ENCODE measurements around the gene PSG7.
"Not testable (repeated sequence)": the region's sequence is repeated elsewhere in the genome, so short reads cannot be mapped to it uniquely, and the experiment has no call there.

The PSG7 gene

DNA sequence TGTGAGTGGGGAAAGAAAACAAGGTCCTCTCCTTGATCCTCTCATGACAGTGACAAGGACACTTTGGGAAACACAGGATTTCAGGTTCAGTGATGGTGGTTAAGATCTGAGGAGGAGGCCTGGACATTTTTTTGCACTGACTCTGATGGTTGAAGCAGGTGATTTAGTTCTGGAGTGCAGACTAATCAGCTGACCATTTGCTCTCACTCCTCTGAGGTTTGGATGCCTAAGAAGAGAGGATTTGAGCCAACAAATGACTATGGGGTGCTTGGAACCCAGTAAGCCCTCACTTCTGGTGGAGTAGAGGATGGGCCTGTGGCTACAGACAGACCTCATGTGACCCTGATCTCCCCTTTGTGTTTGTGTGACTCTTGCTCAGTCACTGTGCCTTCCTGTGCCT lies 60.4 kb downstream of the PSG7 start:
- H3K4me3 ChIP-seq (ENCODE audit: low read length); H3K27me3 ChIP-seq (ENCODE audit: control insufficient read depth, insufficient read depth, low read length); H3K36me3 ChIP-seq (ENCODE audit: control insufficient read depth, insufficient read depth, low read length); H3K9ac ChIP-seq (ENCODE audit: low read length); H3K9me3 ChIP-seq (ENCODE audit: control insufficient read depth, low read length); H3K4me1 ChIP-seq (ENCODE audit: control insufficient read depth, insufficient read depth, low read length): not testable (repeated sequence)

DNA sequence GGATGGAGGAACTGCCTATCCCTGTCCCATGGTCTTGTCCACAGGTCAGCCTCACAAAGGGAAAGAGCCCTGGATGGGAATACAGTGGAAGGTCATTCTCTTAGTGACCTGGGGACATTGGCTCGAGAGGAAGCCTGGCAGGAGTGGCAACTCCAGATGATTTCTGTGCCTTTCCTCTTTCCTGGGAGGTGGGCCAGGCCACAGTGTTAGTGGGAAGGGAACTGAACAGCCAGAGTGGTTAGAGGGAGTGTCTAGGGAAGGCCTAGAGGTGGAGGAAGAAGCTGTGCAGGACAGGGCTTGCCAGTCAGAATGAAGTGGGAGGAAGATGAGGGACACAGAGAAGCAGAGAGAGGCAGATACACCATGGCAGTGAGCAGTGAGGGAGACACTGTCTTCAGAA lies 61.1 kb downstream of the PSG7 start:
- H3K9me3 ChIP-seq (ENCODE audit: control insufficient read depth, low read length); H3K36me3 ChIP-seq (ENCODE audit: control insufficient read depth, insufficient read depth, low read length); H3K9ac ChIP-seq (ENCODE audit: low read length); H3K4me3 ChIP-seq (ENCODE audit: low read length); H3K27me3 ChIP-seq (ENCODE audit: control insufficient read depth, insufficient read depth, low read length); H3K4me1 ChIP-seq (ENCODE audit: control insufficient read depth, insufficient read depth, low read length): not testable (repeated sequence)

DNA sequence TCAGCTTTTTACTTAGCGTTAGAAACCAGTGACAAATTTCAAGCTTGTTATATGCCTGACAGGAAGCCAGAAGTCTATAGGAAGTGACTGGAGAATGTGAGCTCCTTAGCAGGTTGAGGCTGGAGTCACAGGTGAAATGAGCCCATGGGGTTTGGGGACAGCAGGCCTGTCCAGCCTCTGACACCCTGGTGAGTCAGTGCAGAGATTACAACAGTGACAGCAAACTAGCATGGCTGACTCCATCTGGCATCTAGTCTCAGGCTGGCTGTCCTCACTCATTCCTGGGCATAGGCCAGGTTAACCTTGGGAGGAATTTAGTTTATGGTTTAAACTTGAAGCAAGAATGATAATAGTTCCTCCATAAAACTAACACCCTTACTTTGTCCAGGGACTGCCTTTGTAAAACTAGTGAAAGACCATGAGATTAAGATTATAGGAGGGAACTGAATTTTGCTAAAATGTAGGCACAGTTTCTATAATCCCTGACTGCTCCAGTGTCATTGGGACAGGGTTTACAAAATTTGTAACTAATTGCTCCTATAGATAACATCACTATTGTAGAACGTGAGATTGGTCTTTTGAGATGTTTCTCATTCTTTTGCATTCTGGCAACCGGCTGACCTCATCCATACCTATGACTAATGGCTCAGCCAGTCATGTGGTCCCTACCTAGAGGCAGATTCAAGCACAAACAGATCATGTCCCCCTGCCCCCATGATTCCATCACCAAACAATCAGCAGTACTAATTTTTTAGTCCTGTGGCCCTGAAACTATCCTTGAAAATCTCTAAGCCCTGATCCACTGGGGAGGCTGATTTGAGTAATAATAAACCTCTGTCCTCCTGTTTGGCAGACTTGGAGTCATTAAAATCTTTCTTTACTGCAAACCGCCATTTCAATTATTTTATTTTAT lies 61.9 kb downstream of the PSG7 start:
- H3K9me3 ChIP-seq (ENCODE audit: control insufficient read depth, low read length); H3K36me3 ChIP-seq (ENCODE audit: control insufficient read depth, insufficient read depth, low read length); H3K27me3 ChIP-seq (ENCODE audit: control insufficient read depth, insufficient read depth, low read length); H3K4me1 ChIP-seq (ENCODE audit: control insufficient read depth, insufficient read depth, low read length); H3K9ac ChIP-seq (ENCODE audit: low read length); H3K4me3 ChIP-seq (ENCODE audit: low read length): not testable (repeated sequence)

DNA sequence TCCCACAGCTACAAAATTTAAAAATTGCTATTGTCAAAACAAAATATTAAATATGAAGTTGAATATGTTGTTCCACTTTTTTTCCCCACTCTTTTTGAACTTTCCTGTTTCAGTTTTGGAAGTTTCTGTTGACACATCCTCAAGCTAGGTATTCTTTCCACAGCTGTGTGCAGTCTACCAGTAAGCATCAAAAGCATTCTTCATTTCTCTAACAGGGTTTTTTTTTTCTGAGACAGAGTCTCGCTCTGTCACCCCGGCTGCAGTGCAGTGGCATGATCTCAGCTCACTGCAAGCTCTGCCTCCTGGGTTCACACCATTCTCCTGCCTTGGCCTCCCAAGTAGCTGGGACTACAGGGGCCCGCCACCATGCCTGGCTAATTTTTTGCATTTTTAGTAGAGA lies 62.9 kb downstream of the PSG7 start:
- H3K9ac ChIP-seq (ENCODE audit: low read length); H3K4me3 ChIP-seq (ENCODE audit: low read length); H3K36me3 ChIP-seq (ENCODE audit: control insufficient read depth, insufficient read depth, low read length); H3K4me1 ChIP-seq (ENCODE audit: control insufficient read depth, insufficient read depth, low read length); H3K27me3 ChIP-seq (ENCODE audit: control insufficient read depth, insufficient read depth, low read length); H3K9me3 ChIP-seq (ENCODE audit: control insufficient read depth, low read length): not testable (repeated sequence)

All from mucosa of stomach (tissue), 1 donor.